GM18867 (cell line): Measurements from ENCODE around the gene ZC2HC1C.
A peak's percentile ranks its signal among the peaks of the same experiment; 100 is the strongest.
"Not testable (repeated sequence)": the region's sequence is repeated elsewhere in the genome, so short reads cannot be mapped to it uniquely, and the experiment has no call there.

Experiments used
- ATAC-seq: cut with Tn5 transposase; IDR thresholded peaks from one replicate; pipeline ENCODE4 v1.9.1; 2021; ENCODE audit warnings: mild to moderate bottlenecking, moderate library complexity; ENCODE audit not compliant: unreplicated experiment

ZC2HC1C gene

DNA sequence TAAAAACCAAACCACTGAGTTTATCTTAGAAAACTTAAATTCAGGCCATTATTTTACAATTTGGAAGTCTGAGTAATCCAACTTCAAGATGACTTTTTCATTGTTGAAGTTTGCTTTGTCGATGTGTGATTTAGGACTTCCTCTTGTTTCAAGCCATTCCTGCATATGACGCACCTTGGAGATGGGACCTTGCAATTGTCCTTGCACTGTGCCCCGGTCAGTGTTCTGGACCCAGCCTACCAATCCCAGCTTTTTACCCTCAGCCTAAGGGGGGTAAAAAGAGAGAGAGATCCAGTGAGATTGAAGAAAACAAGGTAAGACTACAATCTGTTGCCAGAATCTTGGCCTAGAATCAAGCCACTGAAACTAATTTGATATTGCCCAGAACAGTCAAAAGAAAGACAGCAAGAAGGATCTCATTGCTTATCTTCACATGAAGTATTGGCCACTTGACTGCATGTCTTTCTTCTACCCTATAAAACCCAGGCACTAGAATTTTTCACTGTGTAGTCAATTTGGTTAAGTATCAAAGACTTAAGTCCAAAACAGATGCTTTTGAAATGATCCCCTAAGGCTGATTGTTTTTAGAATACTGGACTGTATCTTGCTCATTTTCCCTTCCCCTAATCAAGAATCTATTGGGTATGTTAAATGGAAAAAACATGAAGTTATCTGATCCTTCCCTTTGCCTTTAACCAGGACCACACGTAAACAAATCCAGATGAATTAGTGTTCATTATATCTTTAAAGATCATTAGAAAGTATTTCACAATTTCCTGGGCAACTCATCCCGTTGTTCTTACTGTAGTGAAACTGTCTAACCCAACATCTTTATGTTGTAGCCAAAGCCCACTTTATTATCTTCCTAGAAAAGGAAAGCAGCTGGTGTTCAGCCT is 15.8 kb upstream of the ZC2HC1C start:
- no peak for ATAC-seq

DNA sequence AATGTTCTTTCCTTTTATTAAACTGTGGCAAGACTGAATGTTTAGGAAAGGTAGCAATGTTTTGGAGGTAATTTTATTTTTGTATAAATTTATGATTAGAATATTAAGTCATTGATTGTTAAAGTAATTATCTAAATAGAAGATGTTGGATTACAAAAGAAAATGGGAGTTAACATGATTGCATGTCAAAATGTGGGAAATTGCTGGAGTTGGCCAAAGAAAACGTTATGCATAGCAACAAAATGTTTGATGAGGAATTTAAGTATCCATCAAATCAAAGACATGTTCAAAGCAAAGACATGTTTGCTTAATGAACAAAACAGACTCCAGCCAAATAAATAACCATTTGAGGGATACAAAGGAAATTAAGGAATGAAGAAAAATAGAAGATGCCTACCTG is 15.0 kb upstream of the ZC2HC1C start:
- no peak for ATAC-seq

DNA sequence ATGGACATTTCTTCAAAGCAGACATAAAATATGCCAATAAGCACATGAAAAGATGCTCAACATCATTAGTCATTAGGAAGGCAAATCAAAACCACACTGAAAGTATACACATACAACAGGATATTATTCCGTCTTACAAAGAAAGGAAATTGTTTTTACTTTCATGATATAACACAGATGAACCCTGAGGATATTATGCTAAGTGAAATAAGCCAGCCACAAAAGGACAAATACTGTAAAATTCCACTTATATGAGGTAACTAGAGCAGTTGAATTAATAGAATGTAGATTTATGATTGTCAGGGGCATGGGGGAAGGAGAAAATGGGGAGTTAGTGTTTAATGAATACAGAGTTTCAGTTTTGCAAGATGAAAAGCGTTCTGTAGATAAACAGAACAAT is 9.8 kb upstream of the ZC2HC1C start:
- no peak for ATAC-seq

GRCh38 chr14:75060420-75060819 is 9.0 kb upstream of the ZC2HC1C start:
- ATAC-seq = no peak

- no peak for ATAC-seq
These were observed 6.4 kb upstream of the ZC2HC1C start for GRCh38 chr14:75063013-75063412.

GRCh38 chr14:75063491-75064204 is 5.8 kb upstream of the ZC2HC1C start, which contains the start of gene ACYP1:
Gene ACYP1 (minus strand): TSS chr14:75064024. CDS start chr14:75063553, 471 bp downstream.
- ATAC-seq = peak; percentile 94

DNA sequence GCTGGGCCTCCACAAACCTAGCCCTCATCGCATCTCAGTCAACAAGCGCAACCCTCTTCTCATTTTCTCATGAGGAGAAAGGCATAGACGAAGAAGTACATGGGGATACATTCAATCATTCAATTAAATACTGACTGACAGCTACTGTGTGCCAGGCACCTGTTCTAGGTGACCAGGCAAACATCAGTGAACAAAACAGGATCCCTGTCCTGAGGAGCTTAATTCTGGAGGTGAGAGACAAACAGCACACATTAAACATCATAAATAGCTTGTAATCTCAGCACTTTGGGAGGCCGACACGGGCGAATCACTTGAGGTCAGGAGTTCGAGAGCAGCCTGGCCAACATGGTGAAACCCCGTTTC is 5.3 kb upstream of the ZC2HC1C start:
- ATAC-seq = no peak

DNA sequence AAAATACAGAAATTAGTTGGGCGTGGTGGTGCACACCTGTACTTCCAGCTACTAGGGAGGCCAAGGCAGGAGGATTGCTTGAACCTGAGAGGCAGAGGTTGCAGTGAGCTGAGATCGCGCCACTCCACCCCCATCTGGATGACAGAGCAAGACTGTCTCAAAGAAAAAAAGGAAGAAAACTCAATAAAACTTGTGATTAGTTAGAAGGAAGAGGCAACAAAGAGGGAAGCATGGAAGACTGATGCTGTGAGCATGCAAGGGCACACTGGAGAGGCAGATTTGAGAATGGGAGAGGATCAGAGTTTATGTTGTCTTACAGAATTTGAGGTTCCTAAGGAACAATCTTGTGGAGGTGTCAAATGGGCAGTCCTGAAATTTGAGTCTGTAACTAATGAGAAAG is 2.8 kb upstream of the ZC2HC1C start:
- ATAC-seq = no peak

DNA sequence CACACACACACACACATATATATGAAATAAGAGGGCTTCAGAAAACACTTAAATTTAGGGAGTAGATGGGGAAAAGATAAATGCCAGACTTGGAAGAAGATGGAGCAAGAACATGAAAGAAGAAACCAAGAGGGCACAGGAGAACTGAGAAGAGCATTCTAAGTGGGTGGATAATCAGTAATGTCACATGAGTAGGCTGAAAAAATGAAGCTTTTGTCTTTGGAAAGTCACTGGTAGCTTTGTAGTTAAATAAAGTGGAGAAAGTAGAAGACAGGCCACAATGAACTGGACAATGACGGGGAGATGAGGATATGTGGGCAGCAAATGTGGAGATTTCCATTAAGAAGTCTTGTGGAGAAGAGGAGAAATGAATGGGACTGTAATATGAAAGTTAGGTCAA is 2.2 kb upstream of the ZC2HC1C start:
- ATAC-seq = no peak

DNA sequence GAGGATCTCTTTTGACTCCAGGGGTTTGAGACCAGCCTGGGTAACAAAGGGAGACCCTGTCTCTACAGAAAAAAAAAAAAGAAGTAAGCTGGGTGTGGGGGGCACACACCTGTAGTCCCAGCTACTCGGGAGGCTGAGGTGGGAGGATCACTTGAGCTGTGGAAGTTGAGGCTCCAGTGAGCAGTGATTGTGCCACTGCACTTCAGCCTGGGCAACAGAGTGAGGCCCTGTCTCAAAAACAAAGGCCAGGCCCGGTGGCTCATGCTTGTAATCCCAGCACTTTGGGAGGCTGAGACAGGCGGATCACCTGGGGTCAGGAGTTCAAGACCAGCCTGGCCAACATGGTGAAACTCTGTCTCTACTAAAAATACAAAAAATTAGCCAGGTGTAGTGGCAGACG is 1.7 kb upstream of the ZC2HC1C start:
- not testable (repeated sequence) for ATAC-seq

DNA sequence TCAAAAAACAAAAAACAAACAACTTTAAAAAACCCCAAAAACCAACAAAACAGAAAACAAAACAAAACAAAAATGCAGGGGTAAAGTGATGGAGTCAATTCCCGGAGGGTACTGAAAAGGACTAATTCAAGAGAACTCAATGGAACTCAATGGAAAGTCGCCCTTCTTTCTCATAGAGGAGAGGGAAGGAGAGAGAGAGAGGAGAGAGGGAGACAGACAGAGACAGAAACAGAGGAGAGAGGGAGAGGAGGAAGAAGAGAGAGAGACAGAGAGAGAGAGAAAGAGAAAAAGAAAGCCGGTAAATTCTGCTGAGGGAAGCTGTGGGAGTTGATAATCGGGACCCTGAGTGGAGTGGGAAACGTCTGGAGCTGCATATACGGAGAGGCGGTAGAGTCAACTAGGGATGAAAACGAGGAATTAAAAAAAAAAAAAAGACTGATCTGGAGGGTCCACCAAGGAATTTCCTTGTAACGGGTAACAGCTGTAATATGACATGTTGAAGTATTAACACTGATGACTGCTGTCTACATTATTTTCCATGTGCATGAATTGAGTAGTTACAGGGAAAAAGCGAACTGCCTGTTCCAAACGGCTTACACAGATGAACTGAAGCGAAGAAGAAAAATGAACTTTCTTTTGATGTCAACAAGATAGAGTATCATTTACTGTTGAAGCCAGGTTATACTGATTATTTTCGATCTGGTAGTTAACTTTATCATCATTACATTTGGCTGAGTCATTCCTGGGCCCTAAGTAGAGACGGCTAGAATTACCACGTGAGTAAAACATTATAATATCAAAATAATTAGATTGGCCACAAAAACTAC is 934 bp upstream of the ZC2HC1C start:
- peak; percentile 12 for ATAC-seq

DNA sequence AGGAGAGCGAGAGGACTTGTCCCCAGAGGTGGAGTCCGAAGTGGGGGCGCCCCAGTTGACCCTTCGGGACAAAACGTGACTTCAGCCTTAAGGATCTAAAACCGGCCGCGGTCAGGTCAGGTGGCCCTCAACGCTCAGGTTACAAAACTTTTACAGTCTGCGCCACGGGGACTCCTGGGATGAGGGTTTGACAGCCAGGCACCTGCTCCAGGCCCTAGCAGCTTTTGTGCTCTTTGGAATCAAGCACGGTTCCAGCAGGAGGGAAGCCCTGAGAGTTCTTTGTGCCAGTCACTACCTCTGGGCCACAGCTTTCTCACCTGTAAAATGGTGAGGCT is 337 bp downstream of the ZC2HC1C start:
- no peak for ATAC-seq

DNA sequence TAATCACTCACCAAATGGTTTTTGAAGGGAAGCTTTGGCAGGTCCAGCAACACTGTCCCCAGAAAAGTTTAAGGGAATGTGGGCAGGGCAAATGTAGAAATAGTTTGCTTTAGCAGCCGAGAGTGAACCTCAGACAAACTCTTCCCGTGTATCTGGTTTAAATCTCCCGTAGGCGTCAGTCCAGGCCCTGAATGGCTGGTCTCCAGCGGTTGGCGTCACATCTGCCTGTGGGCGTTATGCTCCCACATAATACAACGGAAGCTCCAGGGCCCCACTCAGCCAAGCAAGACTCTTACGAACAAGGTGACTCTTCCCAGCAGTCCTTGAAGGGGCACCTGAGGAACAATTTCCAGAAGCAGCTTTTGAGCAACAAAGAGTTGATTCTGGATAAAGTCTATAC is 942 bp downstream of the ZC2HC1C start:
- ATAC-seq = no peak

DNA sequence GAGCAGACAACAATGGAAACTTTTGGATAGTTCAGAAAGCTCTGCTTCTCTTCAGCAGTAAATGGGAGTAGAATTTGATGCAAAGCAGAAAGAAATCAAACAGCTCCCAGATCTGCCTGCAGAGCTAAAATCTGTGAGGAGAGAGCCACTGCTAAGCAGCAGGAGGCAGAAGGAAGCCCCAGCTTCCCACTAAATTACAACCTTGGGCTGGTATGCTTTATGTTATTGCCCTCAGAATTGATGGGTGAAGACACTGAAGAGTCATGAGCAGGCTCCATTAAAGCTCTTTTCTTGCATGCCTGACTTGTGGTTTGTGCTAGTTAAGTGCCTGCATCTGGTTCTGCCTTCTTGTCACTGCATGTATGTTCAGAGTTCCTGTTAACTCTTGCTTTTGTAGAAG is 8.4 kb downstream of the ZC2HC1C start:
- no peak for ATAC-seq

GRCh38 chr14:75079521-75079920 is 10.1 kb downstream of the ZC2HC1C start:
- ATAC-seq = no peak

- ATAC-seq = no peak
These were observed 12.3 kb downstream of the ZC2HC1C start for GRCh38 chr14:75081660-75082229.

GRCh38 chr14:75083271-75083670 is 13.8 kb downstream of the ZC2HC1C start:
- no peak for ATAC-seq

GRCh38 chr14:75084513-75084912 is 15.1 kb downstream of the ZC2HC1C start:
- ATAC-seq = no peak

DNA sequence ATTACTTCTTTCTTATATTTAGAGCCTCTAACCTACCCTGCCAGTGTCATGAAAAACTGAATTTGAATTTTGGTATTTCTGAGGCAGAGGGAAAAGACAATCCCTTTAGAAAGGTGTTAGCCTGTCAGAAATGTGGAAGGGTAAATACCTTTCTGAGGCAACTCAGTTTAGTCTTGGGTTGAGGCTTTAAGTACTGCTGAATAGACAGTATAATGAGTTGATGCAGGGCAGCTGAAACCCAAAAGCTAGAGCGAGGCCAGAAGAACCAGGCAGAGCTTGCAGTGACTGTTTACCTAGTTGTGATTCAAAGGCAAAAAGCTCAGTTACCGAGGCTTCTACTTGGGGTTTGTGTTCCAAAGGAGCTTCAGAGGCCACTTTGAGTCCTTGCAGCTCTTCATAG is 18.7 kb downstream of the ZC2HC1C start:
- no peak for ATAC-seq

- ATAC-seq = no peak
These were observed 19.3 kb downstream of the ZC2HC1C start for GRCh38 chr14:75088566-75089373.
